GM18870 (cell line): ENCODE results near the gene CDK14.

Experiments used
- ATAC-seq: cut with Tn5 transposase; IDR thresholded peaks from one replicate; pipeline ENCODE4 v1.9.1; 2021; ENCODE audit warnings: moderate library complexity; ENCODE audit not compliant: unreplicated experiment

Gene CDK14

GRCh38 chr7:91034459-91035368 is 438.6 kb downstream of the CDK14 start:
- no peak for ATAC-seq

DNA sequence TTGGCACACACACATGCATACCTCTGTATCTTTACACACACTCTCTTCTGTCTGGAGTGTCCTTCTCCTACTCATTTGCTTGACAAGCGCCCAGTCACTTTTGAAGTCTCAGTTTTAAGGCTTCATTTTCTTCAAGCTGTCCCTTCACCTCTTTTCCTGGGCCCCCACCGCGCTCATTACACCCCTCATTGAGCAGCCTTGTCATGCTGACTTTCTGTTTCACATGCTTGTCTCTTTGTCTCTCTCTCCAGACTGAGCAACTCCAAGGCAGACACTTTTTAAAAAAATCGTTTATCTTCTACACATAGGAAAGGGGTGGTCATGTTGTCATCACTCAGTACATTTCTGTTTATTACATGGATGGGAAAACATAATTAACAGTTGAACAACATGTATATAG is 442.9 kb downstream of the CDK14 start:
- ATAC-seq, result peak; percentile 57

DNA sequence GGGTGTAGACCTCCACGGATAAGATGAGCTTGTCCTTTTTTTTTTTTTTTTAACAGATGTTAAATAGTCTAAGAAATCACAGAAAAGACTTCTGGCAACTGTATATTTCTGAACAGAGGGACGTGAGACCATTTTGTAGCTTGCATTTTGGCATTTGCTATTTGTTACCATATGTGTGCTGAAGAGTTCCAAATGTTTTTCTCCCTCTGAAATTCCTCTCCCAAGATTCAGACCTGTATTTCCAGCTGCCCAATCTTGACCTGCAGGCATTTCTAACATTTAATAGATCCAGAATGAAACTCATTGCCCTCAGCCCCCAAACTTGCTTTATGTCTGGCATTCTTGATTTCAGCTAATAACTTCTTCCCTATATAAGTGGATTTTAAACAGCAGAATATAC is 445.0 kb downstream of the CDK14 start:
- ATAC-seq, result no peak

DNA sequence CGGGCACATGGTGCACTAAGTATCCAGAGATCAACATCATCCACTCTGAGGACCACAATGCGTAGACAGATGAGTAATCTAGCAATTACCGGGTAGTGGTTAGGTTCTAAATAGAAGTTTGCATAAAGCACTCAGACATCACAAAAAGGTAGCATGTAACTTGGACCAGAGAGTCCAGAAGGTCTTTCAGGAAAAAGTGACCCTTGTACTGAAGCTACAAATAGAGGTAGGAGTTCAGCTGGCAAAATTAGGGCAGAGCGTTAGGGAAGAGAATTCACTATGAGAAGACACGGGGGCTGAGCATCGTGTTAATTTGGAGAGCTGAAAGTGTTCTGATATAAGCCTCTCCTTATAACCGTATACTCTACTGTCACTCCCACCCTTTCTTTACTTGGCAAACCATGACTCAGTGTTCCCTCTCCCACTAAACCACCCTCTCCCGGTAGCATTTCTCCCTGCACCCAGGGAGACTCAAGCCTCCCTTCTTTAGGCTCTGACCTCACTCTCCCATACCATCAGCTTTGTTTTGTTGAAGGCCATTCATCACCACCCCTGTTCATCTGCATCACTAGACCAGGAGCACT is 445.9 kb downstream of the CDK14 start:
- ATAC-seq, result no peak

DNA sequence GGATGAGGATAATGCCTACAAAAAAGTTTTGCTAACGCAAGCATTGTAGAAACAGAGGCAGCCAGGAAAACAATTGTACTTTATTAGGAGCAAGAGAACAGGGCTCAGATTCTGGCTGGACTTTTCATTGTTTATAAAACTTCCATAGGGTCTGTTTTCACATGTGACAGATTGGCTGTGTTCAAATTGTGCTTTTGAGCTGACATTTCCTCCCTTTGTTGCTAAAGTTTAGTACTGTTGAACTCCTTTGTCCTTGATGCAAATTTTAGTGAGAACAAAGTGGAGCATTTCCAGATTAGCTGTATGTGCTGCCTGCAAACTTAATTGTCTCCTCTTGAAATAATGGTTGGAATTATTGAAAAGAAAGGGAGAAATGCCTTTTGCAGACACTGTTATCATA is 447.1 kb downstream of the CDK14 start:
- no peak for ATAC-seq

DNA sequence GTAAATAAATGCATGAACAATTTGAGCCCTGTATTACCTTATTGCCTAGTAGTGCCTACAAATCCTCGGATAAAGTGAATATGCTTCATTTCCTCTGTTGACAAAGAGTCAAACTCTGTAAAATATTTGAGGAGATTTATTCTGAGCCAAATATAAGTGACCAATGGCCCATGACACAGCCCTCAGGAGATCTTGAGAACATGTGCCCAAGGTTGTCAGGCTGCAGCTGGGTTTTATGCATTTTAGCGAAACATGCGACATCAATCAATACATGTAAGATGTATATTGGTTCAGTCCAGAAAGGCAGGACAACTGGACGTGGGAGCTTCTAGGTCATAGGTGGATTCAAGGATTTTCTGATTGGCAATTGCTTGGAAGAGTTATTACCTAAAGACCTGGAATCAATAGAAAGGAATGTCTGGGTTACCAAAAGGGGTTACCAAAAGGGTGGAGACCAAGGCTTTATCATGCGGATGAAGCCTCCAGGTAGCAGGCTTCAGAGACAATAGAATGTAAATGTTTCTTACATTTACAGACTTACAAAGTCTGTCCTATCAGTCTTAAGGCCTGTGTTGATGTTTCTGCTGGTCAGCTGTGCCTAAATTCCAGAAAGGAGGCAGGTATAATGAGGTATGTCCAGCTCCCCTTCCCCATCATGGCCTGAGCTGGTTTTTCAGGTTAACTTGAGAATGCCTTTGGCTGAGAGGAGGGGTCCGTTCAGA is 448.0 kb downstream of the CDK14 start:
- ATAC-seq, result no peak

GRCh38 chr7:91045606-91046005 is 449.5 kb downstream of the CDK14 start:
- ATAC-seq, result no peak

DNA sequence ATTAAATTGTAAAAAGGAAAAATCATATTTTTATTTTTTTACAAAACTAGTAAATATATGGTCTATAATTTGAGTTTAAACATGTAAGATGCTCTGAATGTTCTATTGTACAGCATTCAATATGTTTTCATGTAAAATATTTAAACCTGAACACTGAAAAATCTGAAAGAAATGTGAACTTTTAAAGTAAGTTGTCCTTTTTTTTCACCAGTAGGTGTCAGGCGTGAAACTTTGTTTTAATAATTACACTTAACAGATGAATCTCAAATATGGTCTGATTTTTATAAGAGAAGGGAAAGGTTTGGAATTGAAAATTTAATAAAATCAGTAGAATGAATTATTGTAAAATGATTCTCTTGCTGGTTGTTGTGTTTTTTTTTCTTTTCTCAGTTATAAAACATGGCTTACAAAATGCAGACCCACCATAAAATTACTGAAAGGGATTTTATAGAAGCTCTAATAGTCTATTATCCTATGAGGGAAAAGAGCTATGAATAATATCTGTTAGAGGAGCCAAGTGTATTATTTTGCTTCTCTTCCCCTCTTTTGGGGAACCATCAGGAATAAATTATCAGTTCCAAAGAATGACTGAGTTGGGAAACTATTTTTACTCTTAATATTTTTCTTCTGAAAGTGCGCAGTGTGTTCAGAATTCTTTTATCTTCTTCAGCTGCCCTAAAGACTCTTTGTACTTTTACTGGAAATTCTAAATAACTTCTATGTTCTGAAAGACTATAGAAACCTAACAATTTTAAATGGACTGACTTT is 450.4 kb downstream of the CDK14 start:
- no peak for ATAC-seq

- no peak for ATAC-seq
Measured at GRCh38 chr7:91047636-91048035, 451.5 kb downstream of the CDK14 start.

GRCh38 chr7:91050677-91051076 is 454.6 kb downstream of the CDK14 start:
- peak; percentile 87 for ATAC-seq

DNA sequence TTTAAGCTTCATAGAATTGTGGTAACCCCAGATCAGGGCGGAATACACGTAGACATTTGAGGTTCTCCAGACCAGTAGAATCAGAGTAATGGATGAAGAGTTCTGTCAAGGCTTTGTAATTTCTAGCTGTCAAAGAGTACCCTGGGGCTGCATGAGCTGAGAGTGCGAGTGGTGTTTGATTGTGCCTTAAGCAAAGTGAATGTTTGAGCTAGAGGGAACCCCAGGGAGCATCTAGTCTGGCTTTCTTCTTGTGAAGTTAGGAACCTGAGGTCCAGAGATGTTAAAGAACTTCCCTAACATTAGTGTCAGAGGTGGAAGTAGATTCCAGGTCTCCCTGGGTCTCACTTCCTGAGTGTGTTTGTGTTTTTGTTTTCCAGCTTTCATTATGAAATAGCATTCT is 455.8 kb downstream of the CDK14 start:
- no peak for ATAC-seq

DNA sequence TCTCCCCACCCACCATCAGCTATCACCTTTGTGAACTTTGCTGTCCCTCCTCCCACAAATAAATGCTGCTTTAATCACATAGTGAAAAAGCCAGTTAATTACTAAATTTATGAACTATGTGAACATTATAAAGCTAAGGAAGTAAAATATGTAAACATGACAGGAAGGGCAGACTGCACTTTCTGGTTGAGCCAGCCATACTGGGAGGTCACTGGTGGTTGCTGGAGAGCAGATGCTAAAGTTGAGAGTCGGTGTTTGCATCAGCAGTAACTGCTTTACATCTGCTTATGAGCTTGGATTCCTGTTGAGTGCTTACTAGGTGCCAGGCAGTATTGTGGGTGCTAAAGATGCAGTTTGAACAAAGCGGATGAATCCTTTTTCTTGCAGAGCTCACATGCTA is 458.3 kb downstream of the CDK14 start:
- no peak for ATAC-seq

GRCh38 chr7:91055219-91055618 is 459.1 kb downstream of the CDK14 start:
- ATAC-seq, result no peak

DNA sequence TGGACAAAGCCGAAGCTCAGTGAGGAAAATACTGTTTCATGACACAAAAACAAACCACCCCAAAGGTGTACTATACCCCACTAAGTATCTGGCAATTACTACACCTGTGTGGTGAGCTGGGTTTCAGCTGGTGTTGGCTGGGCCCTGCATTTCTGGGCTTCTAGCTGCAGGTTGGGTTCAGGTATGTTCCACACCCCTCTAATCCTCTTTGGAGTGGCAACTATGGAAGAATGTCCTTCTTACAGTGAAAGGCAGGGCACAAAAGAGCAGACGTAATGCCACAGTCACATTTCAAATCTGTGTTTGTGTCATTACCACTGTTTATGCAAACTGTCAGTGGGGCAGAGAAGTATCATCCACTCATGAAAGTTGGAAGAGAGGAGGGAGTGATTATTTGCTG is 466.6 kb downstream of the CDK14 start:
- no peak for ATAC-seq

DNA sequence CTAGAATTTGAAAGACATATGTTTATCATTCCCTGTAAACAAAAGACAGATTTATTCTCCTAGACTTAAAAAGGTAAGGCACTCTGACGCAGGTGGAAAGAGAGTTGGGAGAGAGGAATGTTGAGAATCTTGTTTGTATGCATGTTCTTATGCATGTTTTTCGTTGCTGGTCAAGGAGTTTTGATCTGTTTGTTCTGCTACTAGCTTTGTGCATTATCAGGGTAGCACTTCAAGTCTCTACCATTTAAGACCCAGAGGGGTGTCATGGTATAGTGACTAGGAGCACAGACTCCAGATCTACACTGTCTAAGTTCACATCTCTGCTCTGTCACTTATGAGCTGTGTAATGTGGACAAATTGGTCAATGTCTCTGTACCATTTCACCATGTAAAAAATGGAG is 467.9 kb downstream of the CDK14 start:
- no peak for ATAC-seq

GRCh38 chr7:91064938-91065337 is 468.8 kb downstream of the CDK14 start:
- ATAC-seq, result no peak

- ATAC-seq, result no peak
Measured at GRCh38 chr7:91066627-91067026, 470.5 kb downstream of the CDK14 start.

- no peak for ATAC-seq
Measured at GRCh38 chr7:91067242-91067641, 471.1 kb downstream of the CDK14 start.

- ATAC-seq, result no peak
Measured at GRCh38 chr7:91068136-91068795, 472.1 kb downstream of the CDK14 start.

- ATAC-seq, result no peak
Measured at GRCh38 chr7:91069146-91069545, 473.0 kb downstream of the CDK14 start.

- ATAC-seq, result no peak
Measured at GRCh38 chr7:91079487-91079886, 483.4 kb downstream of the CDK14 start.
